ENCODE measurements around the gene NUP54.

DNA sequence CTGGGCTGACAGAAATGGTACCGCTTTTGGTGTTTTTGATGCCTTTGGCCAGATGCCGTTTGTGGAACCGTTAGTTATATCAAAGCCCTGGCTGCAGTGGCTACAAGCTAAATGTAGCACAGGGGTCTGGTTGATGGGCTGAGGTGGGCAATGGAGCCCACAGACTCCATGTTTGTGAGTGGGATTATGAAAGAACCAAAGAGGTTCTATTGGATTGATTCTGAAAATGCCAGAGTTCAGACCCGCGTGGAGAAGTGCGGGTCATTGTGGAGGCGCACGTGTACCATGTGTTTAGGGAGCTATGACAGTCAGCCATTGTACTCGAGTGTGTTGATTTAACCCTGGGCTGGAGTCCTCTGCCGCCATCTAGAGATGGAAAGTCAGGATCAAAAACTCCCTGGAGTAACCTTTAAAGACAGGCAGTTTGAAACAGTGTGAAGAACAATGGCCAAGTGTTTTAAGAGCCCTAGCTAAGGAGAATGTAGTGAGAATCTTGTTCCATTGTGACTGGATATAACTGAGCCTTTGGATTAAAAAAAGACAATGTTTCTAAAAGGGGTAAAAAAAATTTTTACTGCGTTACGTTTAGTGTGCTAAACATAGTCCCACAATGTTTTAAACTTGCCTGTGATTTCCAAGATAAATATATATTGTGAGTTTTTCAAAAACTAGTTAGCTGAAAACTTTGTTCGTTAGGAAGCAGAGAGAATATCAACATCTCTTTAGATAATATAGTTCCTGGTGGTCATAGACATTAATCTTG, 61.0 kb downstream of the NUP54 start:
- no peak for TF ChIP-seq EZH2 (IDR thresholded peaks at IDR 0.05; ENCODE audit: borderline replicate concordance, low read depth, low read length, severe bottlenecking)
- TF ChIP-seq, protein P1, sequence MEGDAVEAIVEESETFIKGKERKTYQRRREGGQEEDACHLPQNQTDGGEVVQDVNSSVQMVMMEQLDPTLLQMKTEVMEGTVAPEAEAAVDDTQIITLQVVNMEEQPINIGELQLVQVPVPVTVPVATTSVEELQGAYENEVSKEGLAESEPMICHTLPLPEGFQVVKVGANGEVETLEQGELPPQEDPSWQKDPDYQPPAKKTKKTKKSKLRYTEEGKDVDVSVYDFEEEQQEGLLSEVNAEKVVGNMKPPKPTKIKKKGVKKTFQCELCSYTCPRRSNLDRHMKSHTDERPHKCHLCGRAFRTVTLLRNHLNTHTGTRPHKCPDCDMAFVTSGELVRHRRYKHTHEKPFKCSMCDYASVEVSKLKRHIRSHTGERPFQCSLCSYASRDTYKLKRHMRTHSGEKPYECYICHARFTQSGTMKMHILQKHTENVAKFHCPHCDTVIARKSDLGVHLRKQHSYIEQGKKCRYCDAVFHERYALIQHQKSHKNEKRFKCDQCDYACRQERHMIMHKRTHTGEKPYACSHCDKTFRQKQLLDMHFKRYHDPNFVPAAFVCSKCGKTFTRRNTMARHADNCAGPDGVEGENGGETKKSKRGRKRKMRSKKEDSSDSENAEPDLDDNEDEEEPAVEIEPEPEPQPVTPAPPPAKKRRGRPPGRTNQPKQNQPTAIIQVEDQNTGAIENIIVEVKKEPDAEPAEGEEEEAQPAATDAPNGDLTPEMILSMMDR (IDR thresholded peaks at IDR 0.05; ENCODE audit: borderline replicate concordance, extremely low read depth, low read length, poor library complexity, severe bottlenecking), result peak; percentile 49

Data from DND-41 (cell line).